IMR-90 (cell line): ENCODE measurements around the gene TRMT11. TPM values are rescaled to one million over a fixed set of nuclear protein-coding genes. Genes with fewer than 3 reads are reported as not detected.

Source experiments
- ATAC-seq: fragments of 200-7000 bp; cut with Tn5 transposase; 2 replicates; pipeline ENCODE4 v1.9.1; 2020; ENCODE audit warnings: low read depth, mild to moderate bottlenecking, moderate library complexity
- BruUV-seq: library from RNA; stranded (reverse); fragments of 400-500 nt; replicated peaks from 2 replicates; lab custom pipeline; 2021; lab: Mats Ljungman, UMichigan
- CTCF ChIA-PET: fragments of 300-600 bp; formaldehyde crosslinking; extraction: SDS; loops from one replicate; lab custom pipeline; 2021; ENCODE audit warnings: antibody characterized with exemption; lab: Yijun Ruan, JAX
- POLR2A ChIA-PET: fragments of 300-600 bp; sonication (Branson Sonifier 250); formaldehyde crosslinking; loops from one replicate; lab custom pipeline; 2022; ENCODE audit warnings: antibody characterized with exemption; ENCODE audit not compliant: unreplicated experiment; lab: Charles Lee
- DNase-seq: peaks from one replicate; pipeline ENCODE4 v3.0.0; 2013
- H2AFZ ChIP-seq: replicated peaks from 2 replicates; pipeline ENCODE3; 2013; ENCODE audit warnings: low read length, mild to moderate bottlenecking; ENCODE audit not compliant: poor library complexity
- H2AK5ac ChIP-seq: 2 replicates; pipeline ENCODE4 v1.6.1; 2013; ENCODE audit warnings: low read depth, low read length, inconsistent platforms
- H2AK9ac ChIP-seq: replicated peaks from 2 replicates; pipeline ENCODE3; 2013; ENCODE audit warnings: mild to moderate bottlenecking, low read depth, low read length, moderate library complexity; ENCODE audit not compliant: poor library complexity
- H2BK120ac ChIP-seq: 2 replicates; pipeline ENCODE4 v1.6.1; 2013; ENCODE audit warnings: low read depth, low read length, inconsistent platforms
- H2BK15ac ChIP-seq: 3 replicates; pipeline ENCODE4 v1.6.1; 2013; ENCODE audit warnings: low read depth, low read length, inconsistent platforms
- H2BK20ac ChIP-seq: 2 replicates; pipeline ENCODE4 v1.6.1; 2013; ENCODE audit warnings: low read depth, mild to moderate bottlenecking, inconsistent platforms, low read length, moderate library complexity
- H2BK5ac ChIP-seq: 2 replicates; pipeline ENCODE4 v1.6.1; 2013; ENCODE audit warnings: mild to moderate bottlenecking, low read depth, low read length, inconsistent platforms; ENCODE audit not compliant: poor library complexity, severe bottlenecking
- H3K14ac ChIP-seq: replicated peaks from 2 replicates; pipeline ENCODE4 v1.6.1; 2013; ENCODE audit warnings: low read depth, low read length, inconsistent platforms
- H3K18ac ChIP-seq: 2 replicates; pipeline ENCODE4 v1.6.1; 2013; ENCODE audit warnings: low read depth, low read length, control low read depth
- H3K23ac ChIP-seq: 2 replicates; pipeline ENCODE4 v1.6.1; 2013; ENCODE audit warnings: low read depth, low read length, inconsistent platforms
- H3K27ac ChIP-seq: 2 replicates; pipeline ENCODE4 v1.5.1; 2013; ENCODE audit warnings: mild to moderate bottlenecking, control low read depth, low read length; ENCODE audit not compliant: insufficient read depth
- H3K27me3 ChIP-seq: 2 replicates; pipeline ENCODE4 v1.6.1; 2013; ENCODE audit warnings: low read length; ENCODE audit not compliant: control insufficient read depth, insufficient read depth
- H3K36me3 ChIP-seq: 2 replicates; pipeline ENCODE4 v1.6.1; 2013; ENCODE audit warnings: low read length, mixed read lengths; ENCODE audit not compliant: control insufficient read depth, insufficient read depth
- H3K4ac ChIP-seq: 2 replicates; pipeline ENCODE4 v1.6.1; 2013; ENCODE audit warnings: low read depth, low read length, inconsistent platforms
- H3K4me1 ChIP-seq: 2 replicates; pipeline ENCODE4 v1.6.1; 2013; ENCODE audit warnings: low read length, mixed read lengths; ENCODE audit not compliant: control insufficient read depth, insufficient read depth
- H3K4me2 ChIP-seq: 2 replicates; pipeline ENCODE4 v1.6.1; 2013; ENCODE audit warnings: low read depth, mild to moderate bottlenecking, control low read depth, low read length, moderate library complexity
- H3K4me3 ChIP-seq: 2 replicates; pipeline ENCODE4 v1.5.1; 2013; ENCODE audit warnings: low read depth, mild to moderate bottlenecking, control low read depth, low read length, moderate library complexity; ENCODE audit not compliant: insufficient read depth
- H3K56ac ChIP-seq: 2 replicates; pipeline ENCODE4 v1.6.1; 2013; ENCODE audit warnings: low read length, inconsistent platforms; ENCODE audit not compliant: insufficient read depth; ENCODE audit errors: extremely low read depth
- H3K79me1 ChIP-seq, 2 experiments: 2 replicates each; pipeline ENCODE4 v1.6.1; 2013; ENCODE audit warnings: low read length in 2 of 2, inconsistent platforms in 1 of 2, low read depth in 1 of 2
- H3K9ac ChIP-seq: 2 replicates; pipeline ENCODE4 v1.6.1; 2013; ENCODE audit warnings: low read depth, low read length, control low read depth
- H3K9me1 ChIP-seq: 2 replicates; pipeline ENCODE4 v1.6.1; 2013; ENCODE audit warnings: low read length, inconsistent platforms; ENCODE audit not compliant: insufficient read depth
- H3K9me3 ChIP-seq: 2 replicates; pipeline ENCODE4 v1.6.1; 2013; ENCODE audit warnings: low read length; ENCODE audit not compliant: control insufficient read depth, insufficient read depth
- H4K20me1 ChIP-seq: 2 replicates; pipeline ENCODE4 v1.6.1; 2013; ENCODE audit warnings: low read length, inconsistent platforms; ENCODE audit not compliant: insufficient read depth
- H4K5ac ChIP-seq: 2 replicates; pipeline ENCODE4 v1.6.1; 2013; ENCODE audit warnings: mild to moderate bottlenecking, low read depth, low read length, control low read depth
- H4K8ac ChIP-seq, 2 experiments: 2 replicates each; pipeline ENCODE4 v1.6.1; 2013; ENCODE audit warnings: low read depth in 2 of 2, low read length in 2 of 2, control low read depth in 1 of 2, inconsistent platforms in 1 of 2
- H4K91ac ChIP-seq: 2 replicates; pipeline ENCODE4 v1.6.1; 2013; ENCODE audit warnings: low read depth, low read length, inconsistent platforms; ENCODE audit not compliant: insufficient read depth
- MAFK ChIP-seq: IDR thresholded peaks from 2 replicates; pipeline ENCODE4 v1.6.1; 2012; ENCODE audit warnings: low read depth, low read length, improper control_type of control experiment
- MAZ ChIP-seq: IDR thresholded peaks from 2 replicates; pipeline ENCODE4 v1.6.1; 2012; ENCODE audit warnings: low read depth, mild to moderate bottlenecking, low read length, improper control_type of control experiment, moderate library complexity, borderline replicate concordance
- MXI1 ChIP-seq: IDR thresholded peaks from 2 replicates; pipeline ENCODE4 v1.6.1; 2012; ENCODE audit warnings: low read depth, mild to moderate bottlenecking, low read length, moderate library complexity, borderline replicate concordance
- RAD21 ChIP-seq: IDR thresholded peaks from 2 replicates; pipeline ENCODE4 v1.6.1; 2012; ENCODE audit warnings: low read length, improper control_type of control experiment
- RCOR1 ChIP-seq: IDR thresholded peaks from 2 replicates; pipeline ENCODE4 v1.6.1; 2012; ENCODE audit warnings: mild to moderate bottlenecking, low read length, improper control_type of control experiment; ENCODE audit not compliant: insufficient replicate concordance
- RFX5 ChIP-seq: IDR thresholded peaks from 2 replicates; pipeline ENCODE4 v1.8.0; 2012; ENCODE audit warnings: low read depth, mild to moderate bottlenecking, low read length, moderate library complexity
- SMC3 ChIP-seq: fragments of 150-350 bp; IDR thresholded peaks from 2 replicates; pipeline ENCODE4 v1.6.1; 2016; ENCODE audit warnings: low read depth, mild to moderate bottlenecking, antibody characterized with exemption, low read length, moderate library complexity
- USF2 ChIP-seq: fragments of 150-350 bp; IDR thresholded peaks from 2 replicates; pipeline ENCODE4 v1.6.1; 2017; ENCODE audit warnings: mild to moderate bottlenecking, antibody characterized with exemption, low read length, low read depth
- WGBS, 2 experiments: methylation state at CpG; one replicate each; pipeline versions ENCODE4 v1.1.5 to v1.1.7; 2013; ENCODE audit warnings: missing lambda C conversion rate in 2 of 2; ENCODE audit not compliant: insufficient read length in 1 of 2; ENCODE audit errors: extremely low coverage in 2 of 2; 5-methylcytosine and 5-hydroxymethylcytosine counted together
- dilution Hi-C: fragments of 300-500 bp; cut with HindIII; formaldehyde crosslinking; loops from one replicate; pipeline ENCODE4 v1.14.3; 2018; ENCODE audit warnings: low sequenced_read_pairs; ENCODE audit not compliant: unreplicated experiment
- in situ Hi-C: fragments of 300-500 bp; cut with MboI; formaldehyde crosslinking; loops from 3 replicates; pipeline ENCODE4 v1.14.3; 2019; ENCODE audit warnings: low sequenced_read_pairs, inconsistent platforms, mixed read lengths
- intact Hi-C: fragments of 100-400 bp; cut with micrococcal nuclease; formaldehyde crosslinking; loops from 2 replicates; pipeline ENCODE4 v1.10.0; 2022
- polyA plus RNA-seq, 3 experiments: library from polyadenylated mRNA; depleted of rRNA; stranded (reverse); fragments of >200 nt; gene quantifications; 2 replicates each; pipeline ENCODE4 v1.2.3, GENCODE V29; 2012; ENCODE audit warnings: low replicate concordance in 1 of 3
- total RNA-seq: library from RNA; depleted of rRNA; stranded (reverse); fragments of >200 nt; gene quantifications from 2 replicates; pipeline ENCODE4 v1.2.3, GENCODE V29; 2012

Gene TRMT11
- total and polyA plus RNA-seq, 2 of the 4 experiments (the other 2 are of a cell fraction): 14.3 to 19.0 TPM

- no peak overlapping the region for H2BK20ac ChIP-seq
- H4K91ac ChIP-seq: no peak overlapping the region
- CTCF ChIA-PET: interaction anchor here (0.6 kb wide), 1 partner anchor 727 kb away, joined by 4 read pairs; no protein-coding TSS in a partner anchor
- POLR2A ChIA-PET: no interaction called here
- no peak overlapping the region for H2BK120ac ChIP-seq
- no peaks in the 10 kb centered on the region for H3K9me3 ChIP-seq
- H2AFZ ChIP-seq: no peak overlapping the region
- no peaks in the 10 kb centered on the region for H3K27me3 ChIP-seq
- H3K23ac ChIP-seq: no peak overlapping the region
- no TSS peak for BruUV-seq
- no peak overlapping the region for H4K8ac ChIP-seq
- H3K4me2 ChIP-seq: no peak overlapping the region
- WGBS, 2 experiments: no CpG with 5 or more reads among the region's 1 CpG
- in situ Hi-C loops: no loop called here
- no peak overlapping the region for H3K27ac ChIP-seq
- H3K14ac ChIP-seq: no peak overlapping the region
- DNase-seq (no peak), ATAC-seq (no peak)
- H3K36me3 ChIP-seq: no peaks in the 10 kb centered on the region
- no peak overlapping the region for H3K9ac ChIP-seq
- no peaks in the 10 kb centered on the region for H3K4me1 ChIP-seq
- H2AK5ac ChIP-seq: no peak overlapping the region
- no peak for TF ChIP-seq RCOR1
- TF ChIP-seq SMC3: no peak
- no peak for TF ChIP-seq MXI1
- TF ChIP-seq USF2: no peak
- TF ChIP-seq MAZ: no peak
- TF ChIP-seq MAFK: no peak
- TF ChIP-seq RAD21: no peak
- TF ChIP-seq RFX5: no peak
- H3K56ac ChIP-seq: no peak overlapping the region
- 0 out of 2 replicates have a peak, but pooled peaks cover 2% of the 10 kb centered on the region for H4K20me1 ChIP-seq
- no peak overlapping the region for H3K18ac ChIP-seq
- no peak overlapping the region for H2BK15ac ChIP-seq
- no peak overlapping the region for H4K5ac ChIP-seq
- intact Hi-C loops: loop anchor here (5.0 to 10.0 kb wide), 2 partner anchors 353 to 1276 kb away; partner anchors contain the start of genes CENPW and RNF146
- dilution Hi-C loops: no loop called here
- no peaks in the 10 kb centered on the region for H3K9me1 ChIP-seq
- H2BK5ac ChIP-seq: no peak overlapping the region
- no peak overlapping the region for H3K4ac ChIP-seq
- H2AK9ac ChIP-seq: no peak overlapping the region
- H3K79me1 ChIP-seq: peaks cover 13 to 30% of the 10 kb centered on the region in 2 experiments; a peak in 3 of 4 replicates
- H3K4me3 ChIP-seq: no peak overlapping the region
Observed at GRCh38 chr6:125991653-125992052, 5.3 kb downstream of the TRMT11 start.
